Measurements from ENCODE around the gene BRSK2.

The BRSK2 gene

GRCh38 chr11:1438967-1439330, 49.2 kb downstream of the BRSK2 start:
- peak; percentile 25; the same call in 2 of the 3 replicates for ATAC-seq
- TF ChIP-seq PATZ1 (CRISPR knock-in tag; IDR thresholded peaks at IDR 0.05; ENCODE audit: borderline replicate concordance), result no peak
- TF ChIP-seq RARB (CRISPR knock-in tag; IDR thresholded peaks at IDR 0.05), result no peak
- TF ChIP-seq POU6F1 (CRISPR knock-in tag; IDR thresholded peaks at IDR 0.05; ENCODE audit: borderline replicate concordance, low read depth), result no peak
- TF ChIP-seq ESRRG (CRISPR knock-in tag; IDR thresholded peaks at IDR 0.05), result no peak
- no peak for TF ChIP-seq CSRNP3 (CRISPR knock-in tag; IDR thresholded peaks at IDR 0.05)
- TF ChIP-seq TCF4 (CRISPR knock-in tag; IDR thresholded peaks at IDR 0.05; ENCODE audit: borderline replicate concordance), result no peak
- TF ChIP-seq, protein P1, sequence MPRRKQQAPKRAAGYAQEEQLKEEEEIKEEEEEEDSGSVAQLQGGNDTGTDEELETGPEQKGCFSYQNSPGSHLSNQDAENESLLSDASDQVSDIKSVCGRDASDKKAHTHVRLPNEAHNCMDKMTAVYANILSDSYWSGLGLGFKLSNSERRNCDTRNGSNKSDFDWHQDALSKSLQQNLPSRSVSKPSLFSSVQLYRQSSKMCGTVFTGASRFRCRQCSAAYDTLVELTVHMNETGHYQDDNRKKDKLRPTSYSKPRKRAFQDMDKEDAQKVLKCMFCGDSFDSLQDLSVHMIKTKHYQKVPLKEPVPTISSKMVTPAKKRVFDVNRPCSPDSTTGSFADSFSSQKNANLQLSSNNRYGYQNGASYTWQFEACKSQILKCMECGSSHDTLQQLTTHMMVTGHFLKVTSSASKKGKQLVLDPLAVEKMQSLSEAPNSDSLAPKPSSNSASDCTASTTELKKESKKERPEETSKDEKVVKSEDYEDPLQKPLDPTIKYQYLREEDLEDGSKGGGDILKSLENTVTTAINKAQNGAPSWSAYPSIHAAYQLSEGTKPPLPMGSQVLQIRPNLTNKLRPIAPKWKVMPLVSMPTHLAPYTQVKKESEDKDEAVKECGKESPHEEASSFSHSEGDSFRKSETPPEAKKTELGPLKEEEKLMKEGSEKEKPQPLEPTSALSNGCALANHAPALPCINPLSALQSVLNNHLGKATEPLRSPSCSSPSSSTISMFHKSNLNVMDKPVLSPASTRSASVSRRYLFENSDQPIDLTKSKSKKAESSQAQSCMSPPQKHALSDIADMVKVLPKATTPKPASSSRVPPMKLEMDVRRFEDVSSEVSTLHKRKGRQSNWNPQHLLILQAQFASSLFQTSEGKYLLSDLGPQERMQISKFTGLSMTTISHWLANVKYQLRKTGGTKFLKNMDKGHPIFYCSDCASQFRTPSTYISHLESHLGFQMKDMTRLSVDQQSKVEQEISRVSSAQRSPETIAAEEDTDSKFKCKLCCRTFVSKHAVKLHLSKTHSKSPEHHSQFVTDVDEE (CRISPR knock-in tag; IDR thresholded peaks at IDR 0.05), result no peak
- TF ChIP-seq ZC3H10 (CRISPR knock-in tag; IDR thresholded peaks at IDR 0.05), result no peak
- TF ChIP-seq ZFP30 (CRISPR knock-in tag; IDR thresholded peaks at IDR 0.05), result no peak
- no peak for TF ChIP-seq TOX (CRISPR knock-in tag; IDR thresholded peaks at IDR 0.05; ENCODE audit: borderline replicate concordance)
- TF ChIP-seq ZNF70 (CRISPR knock-in tag; IDR thresholded peaks at IDR 0.05), result no peak
- TF ChIP-seq CSDC2 (CRISPR knock-in tag; IDR thresholded peaks at IDR 0.05), result no peak
- TF ChIP-seq SNAI2 (CRISPR knock-in tag; IDR thresholded peaks at IDR 0.05), result no peak
- no peak for TF ChIP-seq ZNF8 (CRISPR knock-in tag; IDR thresholded peaks at IDR 0.05)
- no peak for TF ChIP-seq PPARA (CRISPR knock-in tag; IDR thresholded peaks at IDR 0.05; ENCODE audit: borderline replicate concordance)
- no peak for TF ChIP-seq CREB5 (CRISPR knock-in tag; IDR thresholded peaks at IDR 0.05; ENCODE audit: low read depth)
- no peak for TF ChIP-seq ISL1 (CRISPR knock-in tag; IDR thresholded peaks at IDR 0.05)
- no peak for TF ChIP-seq BACH2 (CRISPR knock-in tag; IDR thresholded peaks at IDR 0.05; ENCODE audit: borderline replicate concordance)
- no peak for TF ChIP-seq ZFP3 (CRISPR knock-in tag; IDR thresholded peaks at IDR 0.05)
- no peak for TF ChIP-seq OSR1 (CRISPR knock-in tag; IDR thresholded peaks at IDR 0.05)

- ATAC-seq, result no peak
- TF ChIP-seq ZC3H10 (CRISPR knock-in tag; IDR thresholded peaks at IDR 0.05) (no peak), TCF4 (CRISPR knock-in tag; IDR thresholded peaks at IDR 0.05; ENCODE audit: borderline replicate concordance) (no peak), BACH2 (CRISPR knock-in tag; IDR thresholded peaks at IDR 0.05; ENCODE audit: borderline replicate concordance) (no peak), ZNF565 (CRISPR knock-in tag; conservative IDR thresholded peaks at IDR 0.05; ENCODE audit: low read depth) (no peak), GLIS3 (CRISPR knock-in tag; IDR thresholded peaks at IDR 0.05) (no peak)
These were observed 49.6 kb downstream of the BRSK2 start for GRCh38 chr11:1439341-1439740.

DNA sequence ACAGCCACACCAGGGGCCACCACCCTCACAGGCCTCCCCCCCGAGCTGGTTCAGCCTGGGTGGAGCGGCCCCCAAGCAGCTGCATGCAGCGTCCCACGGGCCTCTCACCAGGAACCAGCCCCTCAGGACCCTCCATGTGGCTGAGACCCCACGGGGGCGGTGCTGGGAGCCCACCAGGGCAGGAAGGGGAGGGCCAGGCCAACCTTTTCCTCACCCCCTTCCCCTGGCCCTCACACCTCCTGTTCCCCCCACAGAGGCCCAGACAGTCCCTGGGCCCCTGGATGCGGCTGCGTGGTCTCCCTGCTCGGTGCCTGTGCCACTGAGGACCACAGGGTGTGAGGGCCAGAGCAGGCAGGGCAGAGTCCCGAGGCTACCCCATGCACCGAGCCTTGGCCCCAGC, 50.3 kb downstream of the BRSK2 start:
- ATAC-seq, result no peak
- no peak for TF ChIP-seq ISL1 (CRISPR knock-in tag; IDR thresholded peaks at IDR 0.05)
- no peak for TF ChIP-seq CSDC2 (CRISPR knock-in tag; IDR thresholded peaks at IDR 0.05)
- TF ChIP-seq SNAI2 (CRISPR knock-in tag; IDR thresholded peaks at IDR 0.05), result no peak
- TF ChIP-seq CREB5 (CRISPR knock-in tag; IDR thresholded peaks at IDR 0.05; ENCODE audit: low read depth), result no peak
- no peak for TF ChIP-seq ZFP3 (CRISPR knock-in tag; IDR thresholded peaks at IDR 0.05)
- TF ChIP-seq OSR1 (CRISPR knock-in tag; IDR thresholded peaks at IDR 0.05), result no peak
- no peak for TF ChIP-seq ARNTL (CRISPR knock-in tag; IDR thresholded peaks at IDR 0.05; ENCODE audit: borderline replicate concordance, low read depth)
- TF ChIP-seq PPARA (CRISPR knock-in tag; IDR thresholded peaks at IDR 0.05; ENCODE audit: borderline replicate concordance), result no peak
- no peak for TF ChIP-seq PATZ1 (CRISPR knock-in tag; IDR thresholded peaks at IDR 0.05; ENCODE audit: borderline replicate concordance)
- no peak for TF ChIP-seq TCF4 (CRISPR knock-in tag; IDR thresholded peaks at IDR 0.05; ENCODE audit: borderline replicate concordance)
- TF ChIP-seq GLIS3 (CRISPR knock-in tag; IDR thresholded peaks at IDR 0.05), result no peak
- TF ChIP-seq TOX (CRISPR knock-in tag; IDR thresholded peaks at IDR 0.05; ENCODE audit: borderline replicate concordance), result no peak
- no peak for TF ChIP-seq ZNF565 (CRISPR knock-in tag; conservative IDR thresholded peaks at IDR 0.05; ENCODE audit: low read depth)
- no peak for TF ChIP-seq ZFP30 (CRISPR knock-in tag; IDR thresholded peaks at IDR 0.05)
- TF ChIP-seq ZNF8 (CRISPR knock-in tag; IDR thresholded peaks at IDR 0.05), result no peak

All from SK-N-SH treated with all-trans-retinoic acid at 6 μM for 48 hours (cell line).